Gastrocnemius medialis (tissue), 4 donors: ENCODE results near the gene SULT1A1.
"Not testable (repeated sequence)": the region's sequence is repeated elsewhere in the genome, so short reads cannot be mapped to it uniquely, and the experiment has no call there.

ENCODE experiments used
- CTCF ChIP-seq, 5 experiments: fragments of 450-650 bp in 3 of 5; fragments of 200-600 bp in 2 of 5; sonication (generic) in 2 of 5; IDR thresholded peaks in 4 of 5; conservative IDR thresholded peaks in 1 of 5; 1 replicate in 4 of 5; 2 replicates in 1 of 5; pipeline ENCODE4 v1.5.1; 2016 to 2019; ENCODE audit warnings: antibody characterized with exemption in 5 of 5, mild to moderate bottlenecking in 3 of 5, moderate library complexity in 3 of 5
- POLR2A ChIP-seq, 2 donors: fragments of 450-650 bp; IDR thresholded peaks; one replicate each; pipeline ENCODE4 v1.6.1; 2017; ENCODE audit warnings: antibody characterized with exemption in 2 of 2, mild to moderate bottlenecking in 2 of 2, moderate library complexity in 2 of 2

DNA sequence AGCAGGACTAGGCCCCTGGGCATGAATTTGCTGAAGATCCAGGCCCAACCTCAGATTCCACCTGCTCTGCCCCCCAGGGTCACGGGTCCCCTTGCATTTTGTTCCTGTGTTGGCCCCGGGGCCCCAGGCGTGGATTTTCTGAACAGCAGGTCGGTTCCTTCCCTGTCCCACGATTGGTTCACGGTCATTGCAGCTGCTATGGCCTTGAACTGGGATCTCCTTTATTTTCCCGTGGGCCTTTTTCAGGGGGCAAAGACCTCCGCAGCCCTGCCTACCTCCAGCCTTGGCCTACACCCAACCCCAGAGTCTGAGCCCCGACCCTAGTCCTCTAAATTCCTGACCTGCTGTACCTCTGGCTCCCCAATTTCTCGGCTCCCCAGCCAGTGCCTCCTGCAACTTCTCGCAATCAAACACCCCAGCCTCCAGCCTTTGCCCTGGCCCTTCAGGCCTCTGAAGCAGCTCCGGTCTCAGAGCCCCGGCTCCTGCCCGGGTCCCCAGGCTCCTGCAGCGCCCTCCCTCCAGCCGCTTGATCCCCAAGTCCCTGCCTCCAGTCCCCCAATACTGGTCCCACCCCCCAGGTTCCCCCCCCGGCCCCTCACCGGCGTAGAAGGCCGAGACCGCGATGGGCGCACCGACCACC lies 12.8 kb upstream of the SULT1A1 start:
- not testable (repeated sequence) for TF ChIP-seq CTCF (IDR thresholded peaks at IDR 0.05 in 4 of 5, conservative IDR thresholded peaks at IDR 0.05 in 1 of 5); POLR2A (IDR thresholded peaks at IDR 0.05)
